Measurements from ENCODE around the gene MUC20. TPM values are rescaled to one million over a fixed set of nuclear protein-coding genes. Genes with fewer than 3 reads are reported as not detected.
A peak's percentile ranks its signal among the peaks of the same experiment; 100 is the strongest.

The MUC20 gene
- polyA plus RNA-seq, 1 donor (not counting 4 experiments of a cell fraction or from before 2014, with no cell fraction given) = 0.21 TPM

- H3K9ac ChIP-seq (ENCODE audit: control insufficient read depth, extremely low read depth, insufficient read depth, low read length) = no peak overlapping the region
- H3K27ac ChIP-seq (ENCODE audit: control insufficient read depth, insufficient read depth, low read length) = no peak overlapping the region
- H2AFZ ChIP-seq (ENCODE audit: control insufficient read depth, low read length) = no peak overlapping the region
- H3K9me3 ChIP-seq (ENCODE audit: control insufficient read depth, low read depth, low read length) = no peaks in the 10 kb centered on the region
- dilution Hi-C loops (cut with MboI; ENCODE audit: extremely low pct_ligation_motif_present, low sequenced_read_pairs) = no loop called here
- no peaks in the 10 kb centered on the region for H4K20me1 ChIP-seq (ENCODE audit: control insufficient read depth, extremely low read depth, insufficient read depth, low read length)
- peaks cover 21% of the 10 kb centered on the region for H3K27me3 ChIP-seq (ENCODE audit: control insufficient read depth, extremely low read depth, insufficient read depth, low read length)
- DNase-seq (ENCODE audit: low read depth, low spot score) (peak; percentile 30), FAIRE-seq (no peak)
- H3K4me1 ChIP-seq (ENCODE audit: control insufficient read depth, extremely low read depth, insufficient read depth, low read length) = peaks cover 7% of the 10 kb centered on the region
- H3K4me2 ChIP-seq (ENCODE audit: control insufficient read depth, extremely low read depth, insufficient read depth, low read depth, low read length) = no peak overlapping the region
- H3K4me3 ChIP-seq (ENCODE audit: control insufficient read depth in 2 of 3, extremely low read depth in 1 of 3, insufficient read depth in 2 of 3, low read depth in 1 of 3, low read length in 3 of 3) = no peak overlapping the region
- H3K79me2 ChIP-seq (ENCODE audit: control insufficient read depth, insufficient read depth, low read length) = no peaks in the 10 kb centered on the region
- no peak for TF ChIP-seq EZH2 (IDR thresholded peaks at IDR 0.05; ENCODE audit: low read length)
- TF ChIP-seq, protein P1, sequence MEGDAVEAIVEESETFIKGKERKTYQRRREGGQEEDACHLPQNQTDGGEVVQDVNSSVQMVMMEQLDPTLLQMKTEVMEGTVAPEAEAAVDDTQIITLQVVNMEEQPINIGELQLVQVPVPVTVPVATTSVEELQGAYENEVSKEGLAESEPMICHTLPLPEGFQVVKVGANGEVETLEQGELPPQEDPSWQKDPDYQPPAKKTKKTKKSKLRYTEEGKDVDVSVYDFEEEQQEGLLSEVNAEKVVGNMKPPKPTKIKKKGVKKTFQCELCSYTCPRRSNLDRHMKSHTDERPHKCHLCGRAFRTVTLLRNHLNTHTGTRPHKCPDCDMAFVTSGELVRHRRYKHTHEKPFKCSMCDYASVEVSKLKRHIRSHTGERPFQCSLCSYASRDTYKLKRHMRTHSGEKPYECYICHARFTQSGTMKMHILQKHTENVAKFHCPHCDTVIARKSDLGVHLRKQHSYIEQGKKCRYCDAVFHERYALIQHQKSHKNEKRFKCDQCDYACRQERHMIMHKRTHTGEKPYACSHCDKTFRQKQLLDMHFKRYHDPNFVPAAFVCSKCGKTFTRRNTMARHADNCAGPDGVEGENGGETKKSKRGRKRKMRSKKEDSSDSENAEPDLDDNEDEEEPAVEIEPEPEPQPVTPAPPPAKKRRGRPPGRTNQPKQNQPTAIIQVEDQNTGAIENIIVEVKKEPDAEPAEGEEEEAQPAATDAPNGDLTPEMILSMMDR (optimal IDR thresholded peaks at IDR 0.05 in 1 of 3, IDR thresholded peaks at IDR 0.05 in 1 of 3, conservative IDR thresholded peaks at IDR 0.05 in 1 of 3; ENCODE audit: extremely low read depth in 1 of 3, insufficient read depth in 2 of 3, low read length in 3 of 3) = no peak
- H3K9me1 ChIP-seq (ENCODE audit: control insufficient read depth, extremely low read depth, insufficient read depth, low read length) = no peaks in the 10 kb centered on the region
- H3K36me3 ChIP-seq (ENCODE audit: control insufficient read depth in 2 of 2, extremely low read depth in 1 of 2, insufficient read depth in 2 of 2, low read length in 2 of 2) = no peaks in the 10 kb centered on the region
These were observed 5.1 kb upstream of the MUC20 start for GRCh38 chr3:195715583-195716266.

DNA sequence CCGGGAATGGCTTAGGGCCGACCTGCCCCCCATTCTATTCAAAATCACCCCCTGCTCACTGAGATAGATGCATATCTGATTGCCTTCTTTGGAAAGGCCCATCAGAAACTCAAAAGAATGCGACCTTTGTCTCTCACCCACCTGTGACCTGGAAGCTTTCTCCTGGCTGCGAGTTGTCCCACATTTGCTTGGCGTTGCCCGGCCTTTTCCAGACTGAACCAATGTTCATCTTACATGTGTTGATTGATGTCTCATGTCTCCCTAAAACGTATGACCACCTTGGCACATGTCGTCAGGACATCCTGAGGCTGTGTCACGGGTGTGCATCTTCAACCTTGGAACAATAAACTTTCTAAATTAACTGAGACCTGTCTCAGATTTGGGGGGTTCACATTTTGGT is 3.4 kb upstream of the MUC20 start:
- TF ChIP-seq EZH2 (IDR thresholded peaks at IDR 0.05; ENCODE audit: low read length) = no peak
- TF ChIP-seq, protein P1 (optimal IDR thresholded peaks at IDR 0.05 in 1 of 3, IDR thresholded peaks at IDR 0.05 in 1 of 3, conservative IDR thresholded peaks at IDR 0.05 in 1 of 3; ENCODE audit: extremely low read depth in 1 of 3, insufficient read depth in 2 of 3, low read length in 3 of 3) = no peak
- Histone ChIP-seq H4K20me1 (ENCODE audit: control insufficient read depth, extremely low read depth, insufficient read depth, low read length) (no peaks in the 10 kb centered on the region), H3K4me2 (ENCODE audit: control insufficient read depth, extremely low read depth, insufficient read depth, low read depth, low read length) (no peak overlapping the region), H3K4me1 (ENCODE audit: control insufficient read depth, extremely low read depth, insufficient read depth, low read length) (peaks cover 7% of the 10 kb centered on the region), H3K27ac (ENCODE audit: control insufficient read depth, insufficient read depth, low read length) (no peak overlapping the region), H2AFZ (ENCODE audit: control insufficient read depth, low read length) (no peak overlapping the region), H3K9me3 (ENCODE audit: control insufficient read depth, low read depth, low read length) (no peaks in the 10 kb centered on the region), H3K27me3 (ENCODE audit: control insufficient read depth, extremely low read depth, insufficient read depth, low read length) (peaks cover 21% of the 10 kb centered on the region), H3K9me1 (ENCODE audit: control insufficient read depth, extremely low read depth, insufficient read depth, low read length) (no peaks in the 10 kb centered on the region), H3K4me3 (ENCODE audit: control insufficient read depth in 2 of 3, extremely low read depth in 1 of 3, insufficient read depth in 2 of 3, low read depth in 1 of 3, low read length in 3 of 3) (no peak overlapping the region), H3K79me2 (ENCODE audit: control insufficient read depth, insufficient read depth, low read length) (no peaks in the 10 kb centered on the region), H3K9ac (ENCODE audit: control insufficient read depth, extremely low read depth, insufficient read depth, low read length) (no peak overlapping the region), H3K36me3 (ENCODE audit: control insufficient read depth in 2 of 2, extremely low read depth in 1 of 2, insufficient read depth in 2 of 2, low read length in 2 of 2) (no peaks in the 10 kb centered on the region)
- dilution Hi-C loops (cut with MboI; ENCODE audit: extremely low pct_ligation_motif_present, low sequenced_read_pairs) = no loop called here
- DNase-seq (ENCODE audit: low read depth, low spot score) (no peak), FAIRE-seq (no peak)

Data from keratinocyte (primary cell).